HEK293 (cell line): ENCODE results near the gene CSNK1G3.
"Not testable (repeated sequence)": the region's sequence is repeated elsewhere in the genome, so short reads cannot be mapped to it uniquely, and the experiment has no call there.

Experiments used
- HOXC10 ChIP-seq: sonication (generic); formaldehyde crosslinking; IDR thresholded peaks from 2 replicates; pipeline ENCODE4 v1.8.1; 2023; ENCODE audit warnings: mild to moderate bottlenecking, missing genetic modification reagents
- KLF16 ChIP-seq: fragments of 450-650 bp; formaldehyde crosslinking; IDR thresholded peaks from 2 replicates; pipeline ENCODE4 v1.5.1; 2017; ENCODE audit warnings: missing biosample characterization, missing genetic modification characterization
- SP2 ChIP-seq: fragments of 450-650 bp; formaldehyde crosslinking; IDR thresholded peaks from 2 replicates; pipeline ENCODE4 v1.5.1; 2016; ENCODE audit warnings: missing biosample characterization, missing genetic modification characterization
- TCF7L2 ChIP-seq: IDR thresholded peaks from 2 replicates; pipeline ENCODE4 v1.6.1; 2011; ENCODE audit warnings: low read depth, mild to moderate bottlenecking, inconsistent platforms, low read length, moderate library complexity, borderline replicate concordance
- ZBTB49 ChIP-seq: fragments of 450-650 bp; formaldehyde crosslinking; IDR thresholded peaks from 2 replicates; pipeline ENCODE4 v1.5.1; 2016; ENCODE audit warnings: missing biosample characterization, missing genetic modification characterization, low read depth
- ZNF274 ChIP-seq, 2 experiments: fragments of 200-500 bp in 1 of 2; fragments of 450-650 bp in 1 of 2; sonication (Bioruptor generic) in 1 of 2; formaldehyde crosslinking in 1 of 2; IDR thresholded peaks; 2 replicates each; pipeline versions ENCODE4 v1.5.1 to v1.6.1; 2014 to 2016; ENCODE audit warnings: borderline replicate concordance in 1 of 2, inconsistent platforms in 1 of 2, low read length in 1 of 2, missing biosample characterization in 1 of 2, missing genetic modification characterization in 1 of 2
- ZNF341 ChIP-seq: fragments of 450-650 bp; formaldehyde crosslinking; IDR thresholded peaks from 2 replicates; pipeline ENCODE4; 2016; ENCODE audit warnings: low read depth, missing biosample characterization, missing genetic modification characterization
- ZNF391 ChIP-seq: fragments of 450-650 bp; formaldehyde crosslinking; IDR thresholded peaks from 2 replicates; pipeline ENCODE4 v1.5.1; 2016; ENCODE audit warnings: low read depth, missing biosample characterization, missing genetic modification characterization, borderline replicate concordance
- ZNF561 ChIP-seq: fragments of 450-650 bp; IDR thresholded peaks from 2 replicates; pipeline ENCODE4 v1.5.1; 2018; ENCODE audit warnings: missing biosample characterization, missing genetic modification characterization, borderline replicate concordance
- ZNF629 ChIP-seq: fragments of 450-650 bp; formaldehyde crosslinking; IDR thresholded peaks from 2 replicates; pipeline ENCODE4 v1.5.1; 2017; ENCODE audit warnings: missing biosample characterization, missing genetic modification characterization
- TF ChIP-seq, protein P1 (sequence below): fragments of 450-650 bp; IDR thresholded peaks from 2 replicates; pipeline ENCODE4 v1.5.1; 2018; ENCODE audit warnings: missing biosample characterization, mild to moderate bottlenecking, missing genetic modification characterization
- TF ChIP-seq, protein P2 (sequence below): fragments of 450-650 bp; formaldehyde crosslinking; IDR thresholded peaks from 2 replicates; pipeline ENCODE4 v1.5.1; 2016; ENCODE audit warnings: missing biosample characterization, missing genetic modification characterization
- TF ChIP-seq, protein P3 (sequence below): fragments of 450-650 bp; IDR thresholded peaks from 2 replicates; pipeline ENCODE4 v1.5.1; 2018; ENCODE audit warnings: missing biosample characterization, missing genetic modification characterization

DNA sequence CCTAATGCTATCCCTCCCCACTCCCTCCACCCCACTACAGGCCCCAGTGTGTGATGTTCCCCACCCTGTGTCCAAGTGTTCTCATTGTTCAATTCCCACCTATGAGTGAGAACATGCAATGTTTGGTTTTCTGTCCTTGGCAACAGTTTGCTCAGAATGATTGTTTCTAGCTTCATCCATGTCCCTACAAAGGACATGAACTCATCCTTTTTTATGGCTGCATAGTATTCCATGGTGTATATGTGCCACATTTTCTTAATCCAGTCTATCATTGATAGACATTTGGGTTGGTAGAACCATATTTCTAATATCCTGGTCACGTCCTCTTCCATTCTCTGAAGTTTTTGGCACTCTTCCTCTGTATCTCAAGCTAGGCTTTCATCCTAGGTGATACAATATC, 45.1 kb upstream of the CSNK1G3 start:
- TF ChIP-seq ZNF391 (tag by site-specific recombination); ZBTB49 (tag by site-specific recombination); KLF16; ZNF274 (IDR thresholded peaks at IDR 0.05; ENCODE audit: low read length); ZNF274 (tag by site-specific recombination; IDR thresholded peaks at IDR 0.05; ENCODE audit: borderline replicate concordance); ZNF561 (tag by site-specific recombination); TCF7L2; HOXC10; ZNF341 (tag by site-specific recombination); ZNF629 (tag by site-specific recombination); SP2 (tag by site-specific recombination): not testable (repeated sequence)
- TF ChIP-seq, protein P1, sequence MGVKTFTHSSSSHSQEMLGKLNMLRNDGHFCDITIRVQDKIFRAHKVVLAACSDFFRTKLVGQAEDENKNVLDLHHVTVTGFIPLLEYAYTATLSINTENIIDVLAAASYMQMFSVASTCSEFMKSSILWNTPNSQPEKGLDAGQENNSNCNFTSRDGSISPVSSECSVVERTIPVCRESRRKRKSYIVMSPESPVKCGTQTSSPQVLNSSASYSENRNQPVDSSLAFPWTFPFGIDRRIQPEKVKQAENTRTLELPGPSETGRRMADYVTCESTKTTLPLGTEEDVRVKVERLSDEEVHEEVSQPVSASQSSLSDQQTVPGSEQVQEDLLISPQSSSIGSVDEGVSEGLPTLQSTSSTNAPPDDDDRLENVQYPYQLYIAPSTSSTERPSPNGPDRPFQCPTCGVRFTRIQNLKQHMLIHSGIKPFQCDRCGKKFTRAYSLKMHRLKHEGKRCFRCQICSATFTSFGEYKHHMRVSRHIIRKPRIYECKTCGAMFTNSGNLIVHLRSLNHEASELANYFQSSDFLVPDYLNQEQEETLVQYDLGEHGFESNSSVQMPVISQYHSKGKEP, result not testable (repeated sequence)
- TF ChIP-seq, protein P2, sequence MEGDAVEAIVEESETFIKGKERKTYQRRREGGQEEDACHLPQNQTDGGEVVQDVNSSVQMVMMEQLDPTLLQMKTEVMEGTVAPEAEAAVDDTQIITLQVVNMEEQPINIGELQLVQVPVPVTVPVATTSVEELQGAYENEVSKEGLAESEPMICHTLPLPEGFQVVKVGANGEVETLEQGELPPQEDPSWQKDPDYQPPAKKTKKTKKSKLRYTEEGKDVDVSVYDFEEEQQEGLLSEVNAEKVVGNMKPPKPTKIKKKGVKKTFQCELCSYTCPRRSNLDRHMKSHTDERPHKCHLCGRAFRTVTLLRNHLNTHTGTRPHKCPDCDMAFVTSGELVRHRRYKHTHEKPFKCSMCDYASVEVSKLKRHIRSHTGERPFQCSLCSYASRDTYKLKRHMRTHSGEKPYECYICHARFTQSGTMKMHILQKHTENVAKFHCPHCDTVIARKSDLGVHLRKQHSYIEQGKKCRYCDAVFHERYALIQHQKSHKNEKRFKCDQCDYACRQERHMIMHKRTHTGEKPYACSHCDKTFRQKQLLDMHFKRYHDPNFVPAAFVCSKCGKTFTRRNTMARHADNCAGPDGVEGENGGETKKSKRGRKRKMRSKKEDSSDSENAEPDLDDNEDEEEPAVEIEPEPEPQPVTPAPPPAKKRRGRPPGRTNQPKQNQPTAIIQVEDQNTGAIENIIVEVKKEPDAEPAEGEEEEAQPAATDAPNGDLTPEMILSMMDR (tag by site-specific recombination), result not testable (repeated sequence)
- TF ChIP-seq, protein P3, sequence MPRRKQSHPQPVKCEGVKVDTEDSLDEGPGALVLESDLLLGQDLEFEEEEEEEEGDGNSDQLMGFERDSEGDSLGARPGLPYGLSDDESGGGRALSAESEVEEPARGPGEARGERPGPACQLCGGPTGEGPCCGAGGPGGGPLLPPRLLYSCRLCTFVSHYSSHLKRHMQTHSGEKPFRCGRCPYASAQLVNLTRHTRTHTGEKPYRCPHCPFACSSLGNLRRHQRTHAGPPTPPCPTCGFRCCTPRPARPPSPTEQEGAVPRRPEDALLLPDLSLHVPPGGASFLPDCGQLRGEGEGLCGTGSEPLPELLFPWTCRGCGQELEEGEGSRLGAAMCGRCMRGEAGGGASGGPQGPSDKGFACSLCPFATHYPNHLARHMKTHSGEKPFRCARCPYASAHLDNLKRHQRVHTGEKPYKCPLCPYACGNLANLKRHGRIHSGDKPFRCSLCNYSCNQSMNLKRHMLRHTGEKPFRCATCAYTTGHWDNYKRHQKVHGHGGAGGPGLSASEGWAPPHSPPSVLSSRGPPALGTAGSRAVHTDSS (tag by site-specific recombination), result not testable (repeated sequence)
